Right lobe of liver (tissue), 6 donors: Measurements from ENCODE around the gene TBCB. TPM values are rescaled to one million over a fixed set of nuclear protein-coding genes. Genes with fewer than 3 reads are reported as not detected.

Source experiments
- ATAC-seq, 4 donors: fragments of 200-7000 bp; cut with Tn5 transposase; one replicate each; pipeline ENCODE4 v1.9.1; 2020; ENCODE audit warnings: mild to moderate bottlenecking in 4 of 4, moderate library complexity in 4 of 4
- DNase-seq, 3 donors: peaks; one replicate each; pipeline ENCODE4 v3.0.0-alpha.2; 2020
- H3K27ac ChIP-seq, 3 donors: fragments of 200-600 bp; one replicate each; pipeline ENCODE4 v1.8.0; 2022
- H3K27me3 ChIP-seq, 2 donors: fragments of 200-600 bp; one replicate each; pipeline ENCODE4 v1.8.0; 2022
- H3K36me3 ChIP-seq, 4 donors: fragments of 200-600 bp; sonication (generic) in 1 of 4; one replicate each; pipeline versions ENCODE4 v1.5.1 to v1.8.0; 2017 to 2022; ENCODE audit warnings: control low read depth in 1 of 4
- H3K4me1 ChIP-seq, 4 donors: fragments of 200-600 bp; sonication (generic) in 1 of 4; one replicate each; pipeline versions ENCODE4 v1.5.1 to v1.8.0; 2017 to 2022; ENCODE audit warnings: control low read depth in 1 of 4
- H3K4me3 ChIP-seq, 3 donors: fragments of 200-600 bp; one replicate each; pipeline ENCODE4 v1.8.0; 2022
- H3K9me3 ChIP-seq, 4 donors: fragments of 200-600 bp; sonication (generic) in 1 of 4; one replicate each; pipeline versions ENCODE4 v1.5.1 to v1.8.0; 2017 to 2022; ENCODE audit warnings: control low read depth in 1 of 4
- CTCF ChIP-seq, 4 donors: fragments of 200-600 bp in 3 of 4; fragments of 450-650 bp in 1 of 4; IDR thresholded peaks; one replicate each; pipeline versions ENCODE4 v1.5.1 to v1.8.0; 2016 to 2022; ENCODE audit warnings: antibody characterized with exemption in 4 of 4, mild to moderate bottlenecking in 2 of 4
- POLR2A ChIP-seq: fragments of 450-650 bp; IDR thresholded peaks from one replicate; pipeline ENCODE4 v1.6.1; 2017; ENCODE audit warnings: antibody characterized with exemption, mild to moderate bottlenecking
- WGBS: methylation state at CpG from one replicate; pipeline ENCODE4 v1.1.6; 2018; ENCODE audit warnings: low coverage, low lambda C conversion rate; ENCODE audit not compliant: insufficient coverage; ENCODE audit errors: missing lambda C conversion rate; 5-methylcytosine and 5-hydroxymethylcytosine counted together
- intact Hi-C, 2 donors: fragments of 100-400 bp; cut with DNase I; formaldehyde crosslinking; loops; one replicate each; pipeline versions ENCODE4 v1.11.2 to v1.14.1; 2022
- total RNA-seq, 6 experiments: library from RNA; depleted of rRNA in 2 of 6; stranded (reverse); fragments of >200 nt in 2 of 6; fragmentation: NEBNext Ultra II Directional in 3 of 6; extraction: Animal tissue kit (Norgen Biotek cat#: 25700) in 3 of 6; gene quantifications; one replicate each; pipeline versions ENCODE4 v1.1.0 to v1.2.4, GENCODE V29; 2016 to 2023
- donor health status: DM: no; HTN: yes; CAD: no.
- donor health status: DM: no; HTN: no; CAD: no.
- donor health status: DM: no; HTN: no; CAD: no.
- donor health status: DM: no; HTN: yes; CAD: no.
- donor health status: DM: no; HTN: yes; CAD: no.

Gene TBCB
- total RNA-seq, 6 experiments from 2014 or later: 27.8 to 64.7 (median 36.4) TPM

- Histone ChIP-seq H3K4me1 (peaks cover 0 to 12% (median 3%) of the 10 kb centered on the region in 4 donors), H3K9me3 (no peaks in the 10 kb centered on the region), H3K36me3 (peaks cover 0 to 8% (median 0%) of the 10 kb centered on the region in 4 donors), H3K27me3 (no peaks in the 10 kb centered on the region), H3K27ac (no peak overlapping the region), H3K4me3 (peak overlapping the region in 1 of 3 donors; percentile 84)
- no peak for DNase-seq
- TF ChIP-seq POLR2A (no peak), CTCF (IDR thresholded peaks at IDR 0.05) (no peak)
- ATAC-seq: no peak
- 100% methylated on average over 2 of the region's 34 CpGs for WGBS
- intact Hi-C loops: loop anchor here in 1 of 2 donors (10.0 kb wide), 1 partner anchor 49 kb away; no protein-coding TSS in a partner anchor
These were observed 1.8 kb upstream of the TBCB start for GRCh38 chr19:36113425-36113824.

GRCh38 chr19:36113894-36114720 is 1.2 kb upstream of the TBCB start:
- H3K27ac ChIP-seq: peak overlapping the region; percentile 56 to 73 (median 59)
- peak overlapping the region; percentile 84 to 91 (median 88) for H3K4me3 ChIP-seq
- peaks cover 0 to 10% (median 0%) of the 10 kb centered on the region in 4 donors for H3K36me3 ChIP-seq
- ATAC-seq: peak in 1 of 4 donors; percentile 1
- intact Hi-C loops: loop anchor here in 1 of 2 donors (10.0 kb wide), 1 partner anchor 49 kb away; no protein-coding TSS in a partner anchor
- no peak for TF ChIP-seq POLR2A
- TF ChIP-seq CTCF (IDR thresholded peaks at IDR 0.05): no peak
- peaks cover 0 to 12% (median 3%) of the 10 kb centered on the region in 4 donors for H3K4me1 ChIP-seq
- no peaks in the 10 kb centered on the region for H3K9me3 ChIP-seq
- WGBS: 9% methylated on average over 12 of the region's 48 CpGs
- no peak for DNase-seq
- H3K27me3 ChIP-seq: no peaks in the 10 kb centered on the region

GRCh38 chr19:36114721-36115452 is 381 bp upstream of the TBCB start, which contains the start of gene POLR2I:
POLR2I (minus strand) TSS chr19:36114875; CDS start chr19:36114856, 19 bp downstream.
- ATAC-seq: peak; percentile 91 to 96 (median 92)
- 0% methylated on average over 9 of the region's 60 CpGs for WGBS
- TF ChIP-seq CTCF (IDR thresholded peaks at IDR 0.05) (no peak), POLR2A (peak; percentile 53)
- Histone ChIP-seq H3K36me3 (peaks cover 0 to 12% (median 0%) of the 10 kb centered on the region in 4 donors), H3K4me3 (peak within 1 kb of the TSS; percentile 84 to 91 (median 88)), H3K4me1 (peaks cover 0 to 12% (median 3%) of the 10 kb centered on the region in 4 donors), H3K27ac (peak within 1 kb of the TSS; percentile 56 to 73 (median 59)), H3K9me3 (no peaks in the 10 kb centered on the region), H3K27me3 (no peaks in the 10 kb centered on the region)
- peak; percentile 99 to 100 (median 100) for DNase-seq
- intact Hi-C loops: loop anchor here in 1 of 2 donors (10.0 kb wide), 1 partner anchor 50 kb away; no protein-coding TSS in a partner anchor

- no peak for ATAC-seq
- intact Hi-C loops: loop anchor here in 1 of 2 donors (10.0 kb wide), 1 partner anchor 51 kb away; no protein-coding TSS in a partner anchor
These were observed 1.0 kb downstream of the TBCB start for GRCh38 chr19:36116344-36116637.

More at GRCh38 chr19:36116344-36116637, 1.0 kb downstream of the TBCB start:
- Histone ChIP-seq H3K27me3 (no peaks in the 10 kb centered on the region), H3K4me3 (peak overlapping the region in 1 of 3 donors; percentile 84), H3K27ac (peak overlapping the region in 1 of 3 donors; percentile 73), H3K36me3 (peaks cover 0 to 12% (median 0%) of the 10 kb centered on the region in 4 donors), H3K4me1 (peaks cover 0 to 12% (median 3%) of the 10 kb centered on the region in 4 donors), H3K9me3 (no peaks in the 10 kb centered on the region)
- no peak for TF ChIP-seq CTCF (IDR thresholded peaks at IDR 0.05)
- TF ChIP-seq POLR2A: no peak
- no CpG with 5 or more reads among the region's 1 CpG for WGBS
- no peak for DNase-seq
